ENCODE results near the gene PECR. TPM values are rescaled to one million over a fixed set of nuclear protein-coding genes. Genes with fewer than 3 reads are reported as not detected.

The PECR gene
- total and polyA plus RNA-seq, 9 of the 15 experiments (the other 6 are each of a cell fraction or from before 2014, with no cell fraction given), result 1.1 to 10.3 (median 8.2) TPM

GRCh38 chr2:216016581-216016980 is 65.0 kb downstream of the PECR start:
- BruUV-seq (replicated peaks), result no TSS peak
- no peak for DNase-seq (ENCODE audit: extremely low read depth in 1 of 4, low spot score in 3 of 4)
- POLR2A ChIA-PET, result interaction anchor here (1.2 kb wide), 1 partner anchor 10 kb away, joined by 6 read pairs; no protein-coding TSS in a partner anchor
- no peak overlapping the region for H3K4me3 ChIP-seq
- H2AFZ ChIP-seq (ENCODE audit: low read depth, low read length), result no peak overlapping the region
- WGBS (ENCODE audit: insufficient coverage, low coverage, missing lambda C conversion rate), result 38% methylated on average over 1 of the region's 1 CpG
- intact Hi-C loops (cut with micrococcal nuclease), result no loop called here
- H3K36me3 ChIP-seq (ENCODE audit: control insufficient read depth, insufficient read depth, low read length), result no peaks in the 10 kb centered on the region
- no peaks in the 10 kb centered on the region; the same call in 2 of the 3 replicates for H3K79me2 ChIP-seq (ENCODE audit: control insufficient read depth, insufficient read depth, low read length)
- no peak for ATAC-seq
- TF ChIP-seq HSF4 (CRISPR knock-in tag; IDR thresholded peaks at IDR 0.05; ENCODE audit: borderline replicate concordance), result no peak
- no peak for TF ChIP-seq TCF7 (IDR thresholded peaks at IDR 0.05; ENCODE audit: borderline replicate concordance)
- no peak for TF ChIP-seq MCM7 (IDR thresholded peaks at IDR 0.05)
- TF ChIP-seq, protein P1, sequence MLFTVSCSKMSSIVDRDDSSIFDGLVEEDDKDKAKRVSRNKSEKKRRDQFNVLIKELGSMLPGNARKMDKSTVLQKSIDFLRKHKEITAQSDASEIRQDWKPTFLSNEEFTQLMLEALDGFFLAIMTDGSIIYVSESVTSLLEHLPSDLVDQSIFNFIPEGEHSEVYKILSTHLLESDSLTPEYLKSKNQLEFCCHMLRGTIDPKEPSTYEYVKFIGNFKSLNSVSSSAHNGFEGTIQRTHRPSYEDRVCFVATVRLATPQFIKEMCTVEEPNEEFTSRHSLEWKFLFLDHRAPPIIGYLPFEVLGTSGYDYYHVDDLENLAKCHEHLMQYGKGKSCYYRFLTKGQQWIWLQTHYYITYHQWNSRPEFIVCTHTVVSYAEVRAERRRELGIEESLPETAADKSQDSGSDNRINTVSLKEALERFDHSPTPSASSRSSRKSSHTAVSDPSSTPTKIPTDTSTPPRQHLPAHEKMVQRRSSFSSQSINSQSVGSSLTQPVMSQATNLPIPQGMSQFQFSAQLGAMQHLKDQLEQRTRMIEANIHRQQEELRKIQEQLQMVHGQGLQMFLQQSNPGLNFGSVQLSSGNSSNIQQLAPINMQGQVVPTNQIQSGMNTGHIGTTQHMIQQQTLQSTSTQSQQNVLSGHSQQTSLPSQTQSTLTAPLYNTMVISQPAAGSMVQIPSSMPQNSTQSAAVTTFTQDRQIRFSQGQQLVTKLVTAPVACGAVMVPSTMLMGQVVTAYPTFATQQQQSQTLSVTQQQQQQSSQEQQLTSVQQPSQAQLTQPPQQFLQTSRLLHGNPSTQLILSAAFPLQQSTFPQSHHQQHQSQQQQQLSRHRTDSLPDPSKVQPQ (CRISPR knock-in tag; IDR thresholded peaks at IDR 0.05; ENCODE audit: borderline replicate concordance), result no peak
- TF ChIP-seq RHOXF2B (CRISPR knock-in tag; conservative IDR thresholded peaks at IDR 0.05), result no peak
- no peak for TF ChIP-seq BRD9 (IDR thresholded peaks at IDR 0.05; ENCODE audit: low read depth, partially characterized antibody)
- TF ChIP-seq HNRNPL (IDR thresholded peaks at IDR 0.05; ENCODE audit: low read depth, low read length), result no peak
- no peak for TF ChIP-seq PTRF (tag; IDR thresholded peaks at IDR 0.05)
- H3K4me2 ChIP-seq (ENCODE audit: insufficient read depth, low read length), result no peak overlapping the region
- H4K20me1 ChIP-seq (replicated peaks; ENCODE audit: control insufficient read depth, insufficient read depth, low read length), result no peaks in the 10 kb centered on the region
- no peak overlapping the region for H3K27ac ChIP-seq (ENCODE audit: extremely low read depth, low read depth, low read length)
- no peak overlapping the region for H3K9ac ChIP-seq (ENCODE audit: insufficient read depth in 1 of 2, low read depth in 2 of 2, low read length in 2 of 2)
- H3K9me1 ChIP-seq (ENCODE audit: control insufficient read depth, insufficient read depth, low read length), result no peaks in the 10 kb centered on the region
- no peaks in the 10 kb centered on the region for H3K9me3 ChIP-seq (replicated peaks; ENCODE audit: control insufficient read depth, insufficient read depth, low read depth, low read length)
- in situ Hi-C loops (cut with MboI), result no loop called here
- no peak for FAIRE-seq
- peaks cover 0 to 10% of the 10 kb centered on the region in 2 experiments; a peak in 4 of 5 replicates for H3K4me1 ChIP-seq (replicated peaks in 1 of 2; ENCODE audit: control insufficient read depth in 2 of 2, insufficient read depth in 2 of 2, low read length in 2 of 2)
- CTCF ChIA-PET (ENCODE audit: low intra/inter-chr PET ratio), result no interaction called here
- H3K27me3 ChIP-seq (ENCODE audit: control insufficient read depth in 2 of 2, insufficient read depth in 2 of 2, low read length in 2 of 2), result no peaks in the 10 kb centered on the region
